ENCODE results near the gene ZBTB44. TPM values are rescaled to one million over a fixed set of nuclear protein-coding genes. Genes with fewer than 3 reads are reported as not detected.
A peak's percentile ranks its signal among the peaks of the same experiment; 100 is the strongest.

Gene ZBTB44
- total RNA-seq, 4 donors from 2014 or later = 23.1 to 76.7 (median 33.0) TPM

- no peak overlapping the region for H3K4me3 ChIP-seq
- peaks cover 30 to 55% (median 34%) of the 10 kb centered on the region in 3 donors for H3K4me1 ChIP-seq
- H3K27me3 ChIP-seq = no peaks in the 10 kb centered on the region
- H3K9me3 ChIP-seq = no peaks in the 10 kb centered on the region
- no peak overlapping the region for H3K27ac ChIP-seq
- peaks cover 0 to 17% (median 0%) of the 10 kb centered on the region in 3 donors for H3K36me3 ChIP-seq
- DNase-seq = no peak
- 79 to 84% methylated on average over 11 of the region's 11 CpGs for WGBS, 2 donors
- intact Hi-C loops (cut with DNase I) = no loop called here
- TF ChIP-seq POLR2A (IDR thresholded peaks at IDR 0.05) = no peak
- TF ChIP-seq CTCF (IDR thresholded peaks at IDR 0.05) = no peak
Observed at GRCh38 chr11:130183878-130184610, 130.7 kb downstream of the ZBTB44 start.

- peak overlapping the region; percentile 78 to 89 (median 81) for H3K27ac ChIP-seq
- WGBS, 2 donors = 41 to 51% methylated on average over 7 to 10 of the region's 11 CpGs
- intact Hi-C loops (cut with DNase I) = no loop called here
- peaks cover 38 to 62% (median 40%) of the 10 kb centered on the region in 3 donors for H3K4me1 ChIP-seq
- TF ChIP-seq POLR2A (IDR thresholded peaks at IDR 0.05) (no peak), CTCF (IDR thresholded peaks at IDR 0.05) (no peak)
- no peak for DNase-seq
- H3K36me3 ChIP-seq = peaks cover 0 to 9% (median 0%) of the 10 kb centered on the region in 3 donors
- no peaks in the 10 kb centered on the region for H3K27me3 ChIP-seq
- H3K9me3 ChIP-seq = no peaks in the 10 kb centered on the region
- H3K4me3 ChIP-seq = no peak overlapping the region
Observed at GRCh38 chr11:130181295-130182272, 133.1 kb downstream of the ZBTB44 start.

GRCh38 chr11:130180896-130181294, 133.8 kb downstream of the ZBTB44 start:
- TF ChIP-seq CTCF (IDR thresholded peaks at IDR 0.05) (no peak), POLR2A (IDR thresholded peaks at IDR 0.05) (no peak)
- WGBS, 2 donors = 44 to 92% methylated on average over 2 of the region's 8 CpGs
- intact Hi-C loops (cut with DNase I) = no loop called here
- no peak for DNase-seq
- Histone ChIP-seq H3K27me3 (no peaks in the 10 kb centered on the region), H3K27ac (peak overlapping the region; percentile 78 to 89 (median 81)), H3K36me3 (peaks cover 0 to 9% (median 0%) of the 10 kb centered on the region in 3 donors), H3K4me1 (peaks cover 38 to 62% (median 40%) of the 10 kb centered on the region in 3 donors), H3K9me3 (no peaks in the 10 kb centered on the region), H3K4me3 (no peak overlapping the region)

GRCh38 chr11:130180491-130180890, 134.2 kb downstream of the ZBTB44 start:
- no peak for DNase-seq
- H3K36me3 ChIP-seq = peaks cover 0 to 9% (median 0%) of the 10 kb centered on the region in 3 donors
- peaks cover 38 to 62% (median 40%) of the 10 kb centered on the region in 3 donors for H3K4me1 ChIP-seq
- intact Hi-C loops (cut with DNase I) = no loop called here
- H3K9me3 ChIP-seq = no peaks in the 10 kb centered on the region
- 41 to 59% methylated on average over 2 to 4 of the region's 4 CpGs for WGBS, 2 donors
- no peak overlapping the region for H3K4me3 ChIP-seq
- TF ChIP-seq CTCF (IDR thresholded peaks at IDR 0.05) = no peak
- no peak for TF ChIP-seq POLR2A (IDR thresholded peaks at IDR 0.05)
- H3K27me3 ChIP-seq = no peaks in the 10 kb centered on the region
- H3K27ac ChIP-seq = peak overlapping the region; percentile 78 to 89 (median 81)

Data from esophagus squamous epithelium (tissue), 5 donors.